ENCODE data around the gene MAP3K4.

DNA sequence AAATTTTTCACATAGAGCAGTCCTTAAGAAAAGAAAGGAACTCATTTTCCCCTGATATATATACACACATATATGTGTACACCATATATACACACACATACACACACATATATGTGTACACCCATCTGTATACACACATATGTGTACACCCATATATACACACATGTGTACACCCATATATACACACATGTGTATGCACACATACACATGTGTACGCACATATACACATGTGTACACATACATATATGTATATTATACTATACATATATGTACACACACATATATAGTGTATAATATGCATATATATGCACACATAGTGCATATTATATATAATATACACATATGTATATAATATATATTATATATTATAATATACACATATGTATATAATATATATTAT, 9.1 kb downstream of the MAP3K4 start:
- TF ChIP-seq ZFX (IDR thresholded peaks at IDR 0.05): no peak
- TF ChIP-seq, protein P1, sequence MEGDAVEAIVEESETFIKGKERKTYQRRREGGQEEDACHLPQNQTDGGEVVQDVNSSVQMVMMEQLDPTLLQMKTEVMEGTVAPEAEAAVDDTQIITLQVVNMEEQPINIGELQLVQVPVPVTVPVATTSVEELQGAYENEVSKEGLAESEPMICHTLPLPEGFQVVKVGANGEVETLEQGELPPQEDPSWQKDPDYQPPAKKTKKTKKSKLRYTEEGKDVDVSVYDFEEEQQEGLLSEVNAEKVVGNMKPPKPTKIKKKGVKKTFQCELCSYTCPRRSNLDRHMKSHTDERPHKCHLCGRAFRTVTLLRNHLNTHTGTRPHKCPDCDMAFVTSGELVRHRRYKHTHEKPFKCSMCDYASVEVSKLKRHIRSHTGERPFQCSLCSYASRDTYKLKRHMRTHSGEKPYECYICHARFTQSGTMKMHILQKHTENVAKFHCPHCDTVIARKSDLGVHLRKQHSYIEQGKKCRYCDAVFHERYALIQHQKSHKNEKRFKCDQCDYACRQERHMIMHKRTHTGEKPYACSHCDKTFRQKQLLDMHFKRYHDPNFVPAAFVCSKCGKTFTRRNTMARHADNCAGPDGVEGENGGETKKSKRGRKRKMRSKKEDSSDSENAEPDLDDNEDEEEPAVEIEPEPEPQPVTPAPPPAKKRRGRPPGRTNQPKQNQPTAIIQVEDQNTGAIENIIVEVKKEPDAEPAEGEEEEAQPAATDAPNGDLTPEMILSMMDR (conservative IDR thresholded peaks at IDR 0.05): no peak
